HG02840 (cell line): ENCODE measurements around the gene SF3B1.
"Not testable (repeated sequence)": the region's sequence is repeated elsewhere in the genome, so short reads cannot be mapped to it uniquely, and the experiment has no call there.

Source experiments
- ATAC-seq: cut with Tn5 transposase; IDR thresholded peaks from one replicate; pipeline ENCODE4 v1.9.1; 2021; ENCODE audit warnings: mild to moderate bottlenecking, moderate library complexity, moderate number of reproducible peaks; ENCODE audit not compliant: unreplicated experiment, low FRiP score

The SF3B1 gene

GRCh38 chr2:197434541-197435513 lies at the start of gene SF3B1:
TSS of gene SF3B1 (minus strand) at chr2:197435028. CDS start at chr2:197434999, 29 bp downstream.
- ATAC-seq: peak; percentile 94

- not testable (repeated sequence) for ATAC-seq
Observed at GRCh38 chr2:197484248-197484647, 49.4 kb upstream of the SF3B1 start.

GRCh38 chr2:197480165-197481036 lies 45.6 kb upstream of the SF3B1 start:
- ATAC-seq: no peak

- no peak for ATAC-seq
Observed at GRCh38 chr2:197477797-197478196, 43.0 kb upstream of the SF3B1 start.

GRCh38 chr2:197472166-197472565 lies 37.3 kb upstream of the SF3B1 start:
- no peak for ATAC-seq

GRCh38 chr2:197464175-197464574 lies 29.3 kb upstream of the SF3B1 start:
- no peak for ATAC-seq

GRCh38 chr2:197461057-197461456 lies 26.2 kb upstream of the SF3B1 start:
- ATAC-seq: no peak

- ATAC-seq: no peak
Observed at GRCh38 chr2:197460649-197461048, 25.8 kb upstream of the SF3B1 start.

GRCh38 chr2:197455428-197455827 lies 20.6 kb upstream of the SF3B1 start:
- ATAC-seq: no peak

- no peak for ATAC-seq
Observed at GRCh38 chr2:197454923-197455322, 20.1 kb upstream of the SF3B1 start.

GRCh38 chr2:197453914-197454398 lies 19.1 kb upstream of the SF3B1 start:
- ATAC-seq: peak; percentile 26

GRCh38 chr2:197453123-197453913 lies 18.5 kb upstream of the SF3B1 start, which contains the start of gene COQ10B:
TSS of gene COQ10B (plus strand) at chr2:197453552. CDS start at chr2:197453561, 9 bp downstream.
- peak; percentile 97 for ATAC-seq

GRCh38 chr2:197452754-197453122 lies 17.9 kb upstream of the SF3B1 start:
- ATAC-seq: no peak

GRCh38 chr2:197450935-197451358 lies 16.1 kb upstream of the SF3B1 start:
- ATAC-seq: not testable (repeated sequence)

GRCh38 chr2:197450465-197450864 lies 15.6 kb upstream of the SF3B1 start:
- no peak for ATAC-seq

- ATAC-seq: no peak
Observed at GRCh38 chr2:197446844-197447243, 12.0 kb upstream of the SF3B1 start.

- ATAC-seq: no peak
Observed at GRCh38 chr2:197445746-197446145, 10.9 kb upstream of the SF3B1 start.

- no peak for ATAC-seq
Observed at GRCh38 chr2:197442857-197443256, 8.0 kb upstream of the SF3B1 start.

- ATAC-seq: no peak
Observed at GRCh38 chr2:197437380-197437779, 2.6 kb upstream of the SF3B1 start.
